H1 (cell line): ENCODE results near the gene C2orf92. TPM values are rescaled to one million over a fixed set of nuclear protein-coding genes. Genes with fewer than 3 reads are reported as not detected.

Source experiments
- CTBP2 ChIP-seq: IDR thresholded peaks from 2 replicates; pipeline ENCODE4 v1.7.0; 2011; ENCODE audit warnings: borderline replicate concordance, mild to moderate bottlenecking, moderate library complexity, mixed read lengths, low read length; ENCODE audit not compliant: insufficient read depth, insufficient read length
- EP300 ChIP-seq, 2 experiments: IDR thresholded peaks; 1 replicate in 1 of 2; 2 replicates in 1 of 2; pipeline ENCODE4 v1.6.1; 2011 to 2012; ENCODE audit warnings: low read depth in 2 of 2, low read length in 2 of 2, mild to moderate bottlenecking in 2 of 2, borderline replicate concordance in 1 of 2, inconsistent platforms in 1 of 2, moderate library complexity in 1 of 2
- KDM1A ChIP-seq: fragments of 200-600, 300-600 bp; sonication (generic); IDR thresholded peaks from 2 replicates; pipeline ENCODE4 v1.7.1; 2016; ENCODE audit warnings: mild to moderate bottlenecking, low read length, borderline replicate concordance
- RNF2 ChIP-seq: fragments of 200-900, 300-1000 bp; sonication (generic); IDR thresholded peaks from 2 replicates; pipeline ENCODE4 v1.7.1; 2016; ENCODE audit warnings: borderline replicate concordance, low read depth, mild to moderate bottlenecking, antibody characterized with exemption, low read length; ENCODE audit not compliant: poor library complexity, severe bottlenecking; ENCODE audit errors: missing control alignments
- RXRA ChIP-seq: IDR thresholded peaks from 2 replicates; pipeline ENCODE4 v1.6.1; 2011; ENCODE audit warnings: low read depth, mild to moderate bottlenecking, low read length, moderate library complexity; ENCODE audit not compliant: insufficient read depth
- SP2 ChIP-seq: IDR thresholded peaks from 2 replicates; pipeline ENCODE4 v1.6.1; 2012; ENCODE audit warnings: mild to moderate bottlenecking, low read length, inconsistent platforms
- SRF ChIP-seq: IDR thresholded peaks from 2 replicates; pipeline ENCODE4 v1.6.1; 2011; ENCODE audit warnings: mild to moderate bottlenecking, low read depth, low read length, moderate library complexity
- TBP ChIP-seq: IDR thresholded peaks from 2 replicates; pipeline ENCODE4 v1.6.1; 2011; ENCODE audit warnings: low read depth, low read length, improper control_type of control experiment
- ZNF274 ChIP-seq: IDR thresholded peaks from 2 replicates; pipeline ENCODE4 v1.7.0; 2012; ENCODE audit warnings: low read length, borderline replicate concordance; ENCODE audit errors: extremely low read depth
- polyA plus RNA-seq, 7 experiments: library from polyadenylated mRNA; depleted of rRNA in 3 of 7; stranded (reverse) in 5 of 7; unstranded in 2 of 7; fragments of >200 nt in 5 of 7; fragments of 200-250 nt in 2 of 7; gene quantifications; 1 replicate in 5 of 7; 2 replicates in 1 of 7; 4 replicates in 1 of 7; pipeline versions ENCODE4 v1.2.1 to v1.2.3, GENCODE V29; 2011 to 2013; ENCODE audit warnings: missing spikeins in 2 of 7, mixed read lengths in 2 of 7
- total RNA-seq: library from RNA; stranded (reverse); fragmentation: NEBNext Ultra II Directional; extraction: Animal tissue kit (Norgen Biotek cat#: 25700); gene quantifications from 2 replicates; pipeline ENCODE4 v1.2.1, GENCODE V29; 2021

The C2orf92 gene
- total and polyA plus RNA-seq, 2 of the 8 experiments (the other 6 are each of a cell fraction or from before 2014, with no cell fraction given): 2.3 to 3.7 TPM

DNA sequence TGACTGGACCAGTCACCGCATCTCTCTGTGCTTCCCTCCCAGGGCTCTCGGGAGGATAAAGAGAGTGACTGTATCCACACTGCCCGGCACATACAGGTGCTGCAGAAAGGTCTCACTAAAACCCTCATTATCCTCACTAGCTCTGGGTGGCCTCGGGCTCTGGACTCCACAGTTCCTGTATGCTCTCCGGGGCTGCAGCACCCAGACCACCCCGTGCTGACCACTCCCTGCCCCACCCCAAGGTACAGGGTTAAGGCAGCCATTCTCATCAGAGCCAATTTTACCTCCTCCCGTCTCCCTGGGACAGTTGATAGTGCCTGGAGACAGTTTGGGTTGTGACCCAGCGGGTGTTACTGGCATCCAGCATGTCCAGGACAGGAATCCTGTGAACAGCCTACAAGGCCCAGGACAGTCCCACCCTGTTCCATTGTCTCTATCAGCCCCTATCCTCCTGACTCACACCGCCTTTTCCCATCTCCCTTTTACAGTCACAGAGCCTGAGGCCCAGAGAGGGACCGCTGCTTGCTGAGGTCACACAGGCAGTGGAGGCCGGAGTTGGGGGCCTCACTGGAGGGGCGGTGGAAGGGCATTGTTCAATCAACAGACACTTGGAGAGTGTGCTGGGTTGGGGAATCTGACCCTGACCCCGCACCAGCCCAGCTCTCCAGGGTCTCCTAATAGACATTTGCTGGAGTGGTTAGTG, 45.6 kb downstream of the C2orf92 start (continued):
- TF ChIP-seq RNF2 (no peak), EP300 (IDR thresholded peaks at IDR 0.05; ENCODE audit: borderline replicate concordance in 1 of 2, low read depth in 2 of 2, low read length in 2 of 2) (no peak), SP2 (no peak), ZNF274 (no peak), KDM1A (no peak), SRF (no peak), CTBP2 (no peak), RXRA (no peak), TBP (no peak)
